HUES6 (cell line): ENCODE measurements around the gene MRC1.

Source experiments
- H3K27ac ChIP-seq: 2 replicates; pipeline ENCODE4 v1.7.0; 2013; ENCODE audit warnings: low read depth, mild to moderate bottlenecking, low read length, inconsistent platforms
- H3K27me3 ChIP-seq: 2 replicates; pipeline ENCODE4 v1.6.1; 2013; ENCODE audit warnings: low read length; ENCODE audit not compliant: control insufficient read depth, insufficient read depth
- H3K36me3 ChIP-seq: 2 replicates; pipeline ENCODE4 v1.6.1; 2013; ENCODE audit warnings: low read length; ENCODE audit not compliant: control insufficient read depth, insufficient read depth
- H3K4me1 ChIP-seq: 2 replicates; pipeline ENCODE4 v1.6.1; 2013; ENCODE audit warnings: low read length; ENCODE audit not compliant: control insufficient read depth, insufficient read depth
- H3K4me3 ChIP-seq: 2 replicates; pipeline ENCODE4 v1.5.1; 2013; ENCODE audit warnings: low read depth, low read length
- H3K9ac ChIP-seq: one replicate; pipeline ENCODE4 v1.6.1; 2013; ENCODE audit warnings: mild to moderate bottlenecking, low read length
- H3K9me3 ChIP-seq: 2 replicates; pipeline ENCODE4 v1.6.1; 2013; ENCODE audit warnings: low read depth, low read length; ENCODE audit not compliant: control insufficient read depth, insufficient read depth

MRC1 gene

GRCh38 chr10:17905491-17905890 lies 96.3 kb downstream of the MRC1 start:
- Histone ChIP-seq H3K4me3 (no peak overlapping the region), H3K36me3 (no peaks in the 10 kb centered on the region), H3K27me3 (no peaks in the 10 kb centered on the region), H3K9me3 (no peaks in the 10 kb centered on the region), H3K27ac (no peak overlapping the region), H3K4me1 (no peaks in the 10 kb centered on the region), H3K9ac (no peak overlapping the region)

GRCh38 chr10:17906002-17906401 lies 96.9 kb downstream of the MRC1 start:
- H3K4me3 ChIP-seq, result no peak overlapping the region
- no peaks in the 10 kb centered on the region for H3K9me3 ChIP-seq
- no peaks in the 10 kb centered on the region for H3K27me3 ChIP-seq
- no peak overlapping the region for H3K9ac ChIP-seq
- no peaks in the 10 kb centered on the region for H3K36me3 ChIP-seq
- H3K27ac ChIP-seq, result no peak overlapping the region
- H3K4me1 ChIP-seq, result no peaks in the 10 kb centered on the region

GRCh38 chr10:17907641-17908040 lies 98.5 kb downstream of the MRC1 start:
- no peak overlapping the region for H3K9ac ChIP-seq
- no peak overlapping the region for H3K27ac ChIP-seq
- H3K36me3 ChIP-seq, result no peaks in the 10 kb centered on the region
- peaks cover 5% of the 10 kb centered on the region; the same call in 1 of the 2 replicates for H3K9me3 ChIP-seq
- no peaks in the 10 kb centered on the region for H3K4me1 ChIP-seq
- no peak overlapping the region for H3K4me3 ChIP-seq
- no peaks in the 10 kb centered on the region for H3K27me3 ChIP-seq

- Histone ChIP-seq H3K4me1 (no peaks in the 10 kb centered on the region), H3K9me3 (peaks cover 5% of the 10 kb centered on the region; the same call in 1 of the 2 replicates), H3K27ac (no peak overlapping the region), H3K36me3 (no peaks in the 10 kb centered on the region), H3K27me3 (no peaks in the 10 kb centered on the region), H3K4me3 (no peak overlapping the region), H3K9ac (no peak overlapping the region)
Measured at GRCh38 chr10:17910125-17910789, 101.1 kb downstream of the MRC1 start.

GRCh38 chr10:17912754-17913153 lies 103.6 kb downstream of the MRC1 start:
- no peaks in the 10 kb centered on the region for H3K4me1 ChIP-seq
- no peaks in the 10 kb centered on the region for H3K27me3 ChIP-seq
- H3K36me3 ChIP-seq, result no peaks in the 10 kb centered on the region
- no peak overlapping the region for H3K4me3 ChIP-seq
- H3K9me3 ChIP-seq, result peaks cover 5% of the 10 kb centered on the region; the same call in 1 of the 2 replicates
- H3K27ac ChIP-seq, result no peak overlapping the region
- no peak overlapping the region for H3K9ac ChIP-seq

- Histone ChIP-seq H3K36me3 (no peaks in the 10 kb centered on the region), H3K9ac (no peak overlapping the region), H3K4me1 (peaks cover 4% of the 10 kb centered on the region; the same call in 1 of the 2 replicates), H3K9me3 (peaks cover 5% of the 10 kb centered on the region; the same call in 1 of the 2 replicates), H3K27ac (no peak overlapping the region), H3K4me3 (no peak overlapping the region), H3K27me3 (no peaks in the 10 kb centered on the region)
Measured at GRCh38 chr10:17913604-17914003, 104.5 kb downstream of the MRC1 start.

- H3K27me3 ChIP-seq, result no peaks in the 10 kb centered on the region
- no peak overlapping the region for H3K4me3 ChIP-seq
- peaks cover 4% of the 10 kb centered on the region; the same call in 1 of the 2 replicates for H3K4me1 ChIP-seq
- H3K27ac ChIP-seq, result no peak overlapping the region
- H3K36me3 ChIP-seq, result no peaks in the 10 kb centered on the region
- H3K9ac ChIP-seq, result no peak overlapping the region
- H3K9me3 ChIP-seq, result peaks cover 5% of the 10 kb centered on the region; the same call in 1 of the 2 replicates
Measured at GRCh38 chr10:17914169-17915045, 105.3 kb downstream of the MRC1 start.

GRCh38 chr10:17915181-17915580 lies 106.0 kb downstream of the MRC1 start:
- no peaks in the 10 kb centered on the region for H3K36me3 ChIP-seq
- H3K4me1 ChIP-seq, result peaks cover 4% of the 10 kb centered on the region; the same call in 1 of the 2 replicates
- no peak overlapping the region for H3K27ac ChIP-seq
- H3K4me3 ChIP-seq, result no peak overlapping the region
- peaks cover 5% of the 10 kb centered on the region; the same call in 1 of the 2 replicates for H3K9me3 ChIP-seq
- H3K27me3 ChIP-seq, result no peaks in the 10 kb centered on the region
- no peak overlapping the region for H3K9ac ChIP-seq

GRCh38 chr10:17918187-17918903 lies 109.2 kb downstream of the MRC1 start:
- Histone ChIP-seq H3K36me3 (no peaks in the 10 kb centered on the region), H3K9ac (no peak overlapping the region), H3K4me3 (no peak overlapping the region), H3K9me3 (no peaks in the 10 kb centered on the region), H3K27ac (no peak overlapping the region), H3K27me3 (no peaks in the 10 kb centered on the region), H3K4me1 (peaks cover 4% of the 10 kb centered on the region; the same call in 1 of the 2 replicates)

GRCh38 chr10:17921378-17921777 lies 112.2 kb downstream of the MRC1 start:
- no peaks in the 10 kb centered on the region for H3K9me3 ChIP-seq
- H3K27me3 ChIP-seq, result no peaks in the 10 kb centered on the region
- H3K4me3 ChIP-seq, result no peak overlapping the region
- no peak overlapping the region for H3K9ac ChIP-seq
- no peaks in the 10 kb centered on the region for H3K36me3 ChIP-seq
- peaks cover 4% of the 10 kb centered on the region; the same call in 1 of the 2 replicates for H3K4me1 ChIP-seq
- no peak overlapping the region for H3K27ac ChIP-seq
